Mucosa of rectum (tissue), 2 donors: ENCODE data around the gene ILF3.

ENCODE experiments used
- H3K27ac ChIP-seq, 2 donors: one replicate each; pipeline ENCODE4 v1.7.0; 2013; ENCODE audit warnings: inconsistent platforms in 2 of 2, low read depth in 2 of 2, low read length in 2 of 2
- H3K27me3 ChIP-seq, 2 donors: one replicate each; pipeline ENCODE4 v1.7.0; 2013; ENCODE audit warnings: low read length in 2 of 2; ENCODE audit not compliant: control insufficient read depth in 2 of 2, insufficient read depth in 2 of 2
- H3K36me3 ChIP-seq, 2 donors: one replicate each; pipeline ENCODE4 v1.7.0; 2013; ENCODE audit warnings: low read length in 2 of 2; ENCODE audit not compliant: control insufficient read depth in 2 of 2, insufficient read depth in 2 of 2
- H3K4me1 ChIP-seq, 2 donors: one replicate each; pipeline ENCODE4 v1.7.0; 2013; ENCODE audit warnings: low read length in 2 of 2, mild to moderate bottlenecking in 1 of 2; ENCODE audit not compliant: control insufficient read depth in 2 of 2, insufficient read depth in 2 of 2
- H3K4me3 ChIP-seq, 2 donors: one replicate each; pipeline ENCODE4 v1.7.0; 2013; ENCODE audit warnings: low read length in 2 of 2
- H3K9ac ChIP-seq, 2 donors: one replicate each; pipeline ENCODE4 v1.7.0; 2013; ENCODE audit warnings: low read length in 2 of 2, low read depth in 1 of 2, mild to moderate bottlenecking in 1 of 2
- H3K9me3 ChIP-seq, 2 donors: one replicate each; pipeline ENCODE4 v1.7.0; 2013; ENCODE audit warnings: low read length in 2 of 2; ENCODE audit not compliant: control insufficient read depth in 2 of 2
- donor health status: healthy.
- donor health status: Normal muscosa, but diverticular disease.

The ILF3 gene

GRCh38 chr19:10624585-10624984 lies 29.6 kb upstream of the ILF3 start:
- Histone ChIP-seq H3K27me3 (no peaks in the 10 kb centered on the region), H3K27ac (peak overlapping the region; percentile 57 to 78), H3K4me3 (peak overlapping the region in 1 of 2 donors; percentile 75), H3K9ac (peak overlapping the region in 1 of 2 donors; percentile 63), H3K4me1 (peaks cover 10 to 17% of the 10 kb centered on the region in 2 donors), H3K9me3 (no peaks in the 10 kb centered on the region), H3K36me3 (peaks cover 7 to 10% of the 10 kb centered on the region in 2 donors)

GRCh38 chr19:10625003-10625761 lies 29.0 kb upstream of the ILF3 start, which contains the start of gene SLC44A2:
Gene SLC44A2, plus strand, starts transcription at chr19:10625553. Its CDS starts 81 bp downstream, at chr19:10625634.
- H3K4me3 ChIP-seq = peak within 1 kb of the TSS; percentile 75 to 87
- H3K9ac ChIP-seq = peak within 1 kb of the TSS; percentile 63 to 97
- H3K27me3 ChIP-seq = no peaks in the 10 kb centered on the region
- peak within 1 kb of the TSS; percentile 71 to 78 for H3K27ac ChIP-seq
- peaks cover 7 to 13% of the 10 kb centered on the region in 2 donors for H3K36me3 ChIP-seq
- H3K9me3 ChIP-seq = no peaks in the 10 kb centered on the region
- peaks cover 10 to 17% of the 10 kb centered on the region in 2 donors for H3K4me1 ChIP-seq

- peak overlapping the region; percentile 75 to 87 for H3K4me3 ChIP-seq
- H3K9me3 ChIP-seq = no peaks in the 10 kb centered on the region
- peak overlapping the region; percentile 56 to 97 for H3K9ac ChIP-seq
- peaks cover 10 to 17% of the 10 kb centered on the region in 2 donors for H3K4me1 ChIP-seq
- no peaks in the 10 kb centered on the region for H3K27me3 ChIP-seq
- H3K27ac ChIP-seq = peak overlapping the region; percentile 71 to 78
- peaks cover 7 to 13% of the 10 kb centered on the region in 2 donors for H3K36me3 ChIP-seq
Observed at GRCh38 chr19:10625762-10626138, 28.4 kb upstream of the ILF3 start.

GRCh38 chr19:10631874-10632273 lies 22.3 kb upstream of the ILF3 start:
- no peak overlapping the region for H3K27ac ChIP-seq
- no peaks in the 10 kb centered on the region for H3K4me1 ChIP-seq
- no peak overlapping the region for H3K4me3 ChIP-seq
- H3K9ac ChIP-seq = no peak overlapping the region
- H3K9me3 ChIP-seq = no peaks in the 10 kb centered on the region
- peaks cover 39 to 56% of the 10 kb centered on the region in 2 donors for H3K36me3 ChIP-seq
- no peaks in the 10 kb centered on the region for H3K27me3 ChIP-seq

- H3K4me3 ChIP-seq = no peak overlapping the region
- no peak overlapping the region for H3K27ac ChIP-seq
- no peaks in the 10 kb centered on the region for H3K27me3 ChIP-seq
- peaks cover 41 to 63% of the 10 kb centered on the region in 2 donors for H3K36me3 ChIP-seq
- no peaks in the 10 kb centered on the region for H3K9me3 ChIP-seq
- no peaks in the 10 kb centered on the region for H3K4me1 ChIP-seq
- no peak overlapping the region for H3K9ac ChIP-seq
Observed at GRCh38 chr19:10634430-10634829, 19.7 kb upstream of the ILF3 start.

- Histone ChIP-seq H3K9me3 (no peaks in the 10 kb centered on the region), H3K36me3 (peaks cover 41 to 66% of the 10 kb centered on the region in 2 donors), H3K9ac (no peak overlapping the region), H3K4me1 (no peaks in the 10 kb centered on the region), H3K4me3 (no peak overlapping the region), H3K27ac (no peak overlapping the region), H3K27me3 (no peaks in the 10 kb centered on the region)
Observed at GRCh38 chr19:10634963-10635362, 19.2 kb upstream of the ILF3 start.

- Histone ChIP-seq H3K27me3 (no peaks in the 10 kb centered on the region), H3K9ac (no peak overlapping the region), H3K4me3 (no peak overlapping the region), H3K9me3 (no peaks in the 10 kb centered on the region), H3K27ac (no peak overlapping the region), H3K36me3 (peaks cover 39 to 68% of the 10 kb centered on the region in 2 donors), H3K4me1 (no peaks in the 10 kb centered on the region)
Observed at GRCh38 chr19:10636304-10636972, 17.7 kb upstream of the ILF3 start.

- Histone ChIP-seq H3K4me3 (no peak overlapping the region), H3K9me3 (no peaks in the 10 kb centered on the region), H3K27me3 (no peaks in the 10 kb centered on the region), H3K27ac (no peak overlapping the region), H3K4me1 (no peaks in the 10 kb centered on the region), H3K36me3 (peaks cover 43 to 66% of the 10 kb centered on the region in 2 donors), H3K9ac (no peak overlapping the region)
Observed at GRCh38 chr19:10637894-10638293, 16.3 kb upstream of the ILF3 start.

- H3K36me3 ChIP-seq = peaks cover 46 to 61% of the 10 kb centered on the region in 2 donors
- H3K27me3 ChIP-seq = no peaks in the 10 kb centered on the region
- no peak overlapping the region for H3K27ac ChIP-seq
- no peaks in the 10 kb centered on the region for H3K9me3 ChIP-seq
- peaks cover 0 to 5% of the 10 kb centered on the region in 2 donors for H3K4me1 ChIP-seq
- no peak overlapping the region for H3K4me3 ChIP-seq
- H3K9ac ChIP-seq = no peak overlapping the region
Observed at GRCh38 chr19:10639836-10640235, 14.3 kb upstream of the ILF3 start.

GRCh38 chr19:10640361-10640760 lies 13.8 kb upstream of the ILF3 start:
- H3K4me3 ChIP-seq = no peak overlapping the region
- peaks cover 41 to 55% of the 10 kb centered on the region in 2 donors for H3K36me3 ChIP-seq

More at GRCh38 chr19:10640361-10640760, 13.8 kb upstream of the ILF3 start:
- Histone ChIP-seq H3K27ac (no peak overlapping the region), H3K9me3 (no peaks in the 10 kb centered on the region), H3K27me3 (no peaks in the 10 kb centered on the region), H3K9ac (no peak overlapping the region), H3K4me1 (peaks cover 0 to 5% of the 10 kb centered on the region in 2 donors)
